ENCODE data around the gene BBS12.

BBS12 gene

DNA sequence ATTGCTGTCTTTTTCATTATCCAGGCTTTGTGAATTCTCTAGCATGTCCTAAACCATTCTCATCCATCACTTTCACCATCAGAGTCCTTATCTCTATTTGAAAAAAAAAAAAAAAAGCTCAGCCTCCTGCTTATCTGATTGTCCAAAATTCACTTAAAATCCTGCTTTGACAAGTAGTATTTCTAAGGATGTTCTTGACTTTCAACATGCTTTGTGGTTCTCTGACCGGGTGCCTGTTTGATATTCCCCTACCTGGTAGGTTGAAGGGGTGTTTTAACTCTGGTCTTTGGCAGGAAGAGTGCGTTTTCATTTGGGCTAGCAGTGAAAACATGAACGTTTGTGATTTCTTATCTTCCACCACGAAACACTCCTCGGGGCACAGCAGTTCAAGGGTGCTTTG lies 17.3 kb upstream of the BBS12 start:
- no peak for DNase-seq (ENCODE audit: low spot score)

DNA sequence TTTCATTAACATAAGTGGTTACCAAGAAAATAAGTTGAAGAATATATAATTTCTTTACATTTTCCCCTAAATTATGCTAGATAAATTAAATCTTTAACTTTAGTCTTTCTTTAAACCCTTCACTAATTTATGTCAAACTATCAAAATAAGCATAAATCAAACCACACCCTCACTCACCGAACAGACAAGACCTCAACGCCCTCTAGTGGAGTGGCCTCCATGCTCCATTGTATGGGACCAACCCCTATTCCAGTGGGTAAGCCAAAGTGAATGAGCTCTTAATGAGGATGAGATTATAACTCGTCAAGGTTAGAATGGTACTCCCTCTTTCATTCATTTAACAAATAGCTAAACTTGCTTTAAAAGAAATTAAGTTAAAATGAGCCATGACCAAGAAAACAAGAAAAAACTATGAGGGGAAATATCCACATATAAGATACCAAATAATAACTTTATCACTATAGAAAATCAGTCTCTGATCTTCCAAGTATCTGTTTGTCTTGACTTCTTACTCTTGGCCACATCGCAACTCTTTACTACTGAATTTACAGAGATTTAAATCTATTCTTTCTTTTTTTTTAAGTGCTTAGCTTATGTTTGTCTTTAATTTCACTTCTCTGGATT lies 15.6 kb upstream of the BBS12 start:
- DNase-seq (ENCODE audit: low spot score), result peak; percentile 29

DNA sequence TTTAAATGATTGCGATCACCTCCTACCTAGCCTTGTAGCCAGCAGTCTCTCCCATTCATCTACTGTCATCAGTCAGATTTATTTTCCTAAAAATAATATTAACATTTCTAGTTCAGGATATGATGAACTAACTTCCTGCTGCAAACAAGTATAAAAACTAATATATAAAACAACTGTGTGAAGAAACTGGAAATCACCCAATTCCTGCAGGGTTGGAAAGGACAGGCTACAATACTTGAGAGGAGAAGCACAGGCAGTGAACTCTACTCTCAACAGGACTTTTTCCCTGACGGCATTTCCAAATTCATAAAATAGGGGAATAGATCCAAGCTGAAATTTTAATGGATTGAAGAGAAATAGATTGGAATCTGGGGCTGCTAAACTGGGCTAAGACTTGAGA lies 14.2 kb upstream of the BBS12 start:
- no peak for DNase-seq (ENCODE audit: low spot score)

DNA sequence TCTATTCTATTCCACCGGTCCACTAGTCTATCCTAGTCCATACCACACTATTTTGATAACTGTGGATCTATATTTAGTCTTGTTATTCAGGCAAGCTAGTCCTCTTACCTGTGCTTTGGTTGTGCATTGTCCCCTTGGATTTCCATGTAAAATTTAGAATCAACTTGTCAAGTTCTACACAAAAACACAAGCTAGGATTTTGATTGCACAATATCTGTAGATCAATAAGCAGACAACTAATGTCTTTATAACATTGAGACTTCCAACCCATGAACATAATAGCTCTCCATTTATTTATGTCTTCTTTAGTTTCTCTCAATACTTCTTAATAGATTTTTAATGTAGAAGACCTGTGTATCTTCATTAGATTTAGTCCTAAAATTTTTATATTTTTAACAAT lies 10.2 kb upstream of the BBS12 start:
- DNase-seq (ENCODE audit: low spot score), result no peak

DNA sequence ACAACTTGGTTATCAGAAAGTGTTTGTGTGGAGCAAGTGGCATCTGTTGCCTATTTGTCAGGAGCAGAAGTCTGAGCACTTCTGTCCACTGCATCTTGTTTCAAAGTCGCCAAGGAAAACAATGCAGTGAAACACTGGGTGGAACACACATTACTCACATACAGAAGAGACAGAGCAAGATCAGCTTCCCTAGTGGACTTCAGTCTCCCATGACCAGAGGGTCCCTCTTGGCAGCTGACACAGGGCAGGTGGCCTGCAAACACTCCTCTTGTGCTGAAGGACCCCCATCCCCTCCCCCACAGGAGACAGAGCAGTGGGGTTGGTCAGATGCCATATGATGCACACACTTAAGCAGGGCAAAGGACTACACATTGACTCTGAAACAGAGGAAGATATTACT lies 3.6 kb upstream of the BBS12 start:
- DNase-seq (ENCODE audit: low spot score), result no peak

DNA sequence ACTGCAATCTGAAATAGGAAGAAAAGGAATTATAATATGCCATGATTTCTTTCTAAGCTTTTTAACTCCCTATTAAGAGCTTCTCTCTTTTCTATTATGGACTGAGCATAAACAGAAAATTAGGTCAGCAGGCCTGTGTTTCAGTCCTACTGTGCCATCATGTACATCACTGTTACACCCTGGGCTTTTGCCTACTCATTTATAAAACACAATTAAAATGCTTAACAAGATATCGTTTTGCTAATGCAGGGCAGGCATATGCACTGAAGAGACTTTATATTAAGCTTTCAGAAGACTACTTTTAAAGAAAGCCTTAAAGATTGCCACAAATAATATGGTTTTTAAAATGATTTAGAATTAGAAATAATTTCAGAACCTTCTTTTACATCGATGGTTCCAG lies 828 bp upstream of the BBS12 start:
- DNase-seq (ENCODE audit: low spot score), result no peak

DNA sequence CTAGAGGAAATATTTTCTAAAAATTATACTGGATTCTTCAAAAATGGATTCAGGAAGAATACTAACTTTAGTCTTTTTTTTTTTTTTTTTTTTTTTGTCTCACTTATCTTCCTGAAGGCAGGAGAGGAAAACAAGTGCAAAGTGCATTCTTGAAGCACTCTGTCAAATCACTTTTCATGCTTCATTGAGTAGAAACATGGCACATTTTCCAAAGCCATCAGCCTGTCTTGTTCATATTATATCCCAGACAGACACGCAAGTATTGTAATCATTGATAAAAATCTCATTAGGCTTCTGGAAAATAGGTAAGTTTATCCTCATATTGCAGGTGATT lies 1.2 kb downstream of the BBS12 start:
- DNase-seq (ENCODE audit: low spot score), result no peak

DNA sequence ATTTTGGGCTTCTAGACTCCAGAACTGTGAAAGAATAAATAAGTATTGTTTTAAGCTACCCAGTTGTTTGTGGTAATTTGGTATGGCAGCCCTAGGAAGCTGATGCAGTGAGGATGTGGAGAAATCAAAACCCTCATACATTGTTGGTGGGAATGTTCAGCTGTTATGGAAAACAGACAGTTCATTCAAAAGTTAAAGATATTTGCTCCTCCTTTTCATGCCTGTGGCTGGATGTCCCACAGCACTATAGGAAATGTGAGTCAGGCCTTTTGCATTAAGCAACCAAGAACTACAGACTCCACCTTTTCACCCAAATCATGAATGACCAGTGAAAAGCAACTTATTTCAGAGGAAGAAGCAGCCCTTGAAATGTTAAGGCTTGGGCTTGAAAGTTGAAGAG lies 6.7 kb downstream of the BBS12 start:
- no peak for DNase-seq (ENCODE audit: low spot score)

DNA sequence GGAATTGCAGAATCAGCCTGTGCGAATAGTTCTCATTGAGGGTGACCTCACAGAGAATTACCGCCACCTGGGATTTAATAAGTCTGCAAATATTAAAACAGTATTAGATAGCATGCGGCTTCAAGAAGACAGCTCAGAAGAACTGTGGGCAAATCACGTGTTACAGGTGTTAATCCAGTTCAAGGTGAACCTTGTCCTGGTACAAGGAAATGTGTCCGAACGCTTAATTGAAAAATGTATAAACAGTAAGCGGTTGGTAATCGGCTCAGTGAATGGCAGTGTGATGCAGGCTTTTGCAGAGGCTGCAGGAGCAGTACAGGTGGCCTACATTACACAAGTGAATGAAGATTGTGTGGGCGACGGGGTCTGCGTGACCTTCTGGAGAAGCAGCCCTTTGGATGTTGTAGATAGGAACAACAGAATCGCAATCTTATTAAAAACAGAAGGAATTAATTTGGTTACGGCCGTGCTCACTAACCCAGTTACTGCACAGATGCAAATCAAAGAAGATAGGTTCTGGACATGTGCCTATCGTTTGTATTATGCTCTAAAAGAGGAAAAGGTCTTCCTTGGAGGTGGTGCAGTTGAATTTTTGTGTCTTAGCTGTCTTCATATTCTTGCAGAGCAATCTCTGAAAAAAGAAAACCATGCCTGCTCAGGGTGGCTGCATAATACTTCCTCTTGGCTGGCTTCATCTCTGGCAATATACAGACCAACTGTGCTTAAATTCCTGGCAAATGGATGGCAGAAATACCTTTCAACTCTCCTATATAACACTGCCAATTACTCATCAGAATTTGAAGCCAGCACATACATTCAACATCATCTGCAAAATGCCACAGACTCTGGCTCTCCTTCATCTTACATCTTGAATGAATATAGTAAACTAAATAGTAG lies 10.7 kb downstream of the BBS12 start:
- DNase-seq (ENCODE audit: low spot score), result no peak

DNA sequence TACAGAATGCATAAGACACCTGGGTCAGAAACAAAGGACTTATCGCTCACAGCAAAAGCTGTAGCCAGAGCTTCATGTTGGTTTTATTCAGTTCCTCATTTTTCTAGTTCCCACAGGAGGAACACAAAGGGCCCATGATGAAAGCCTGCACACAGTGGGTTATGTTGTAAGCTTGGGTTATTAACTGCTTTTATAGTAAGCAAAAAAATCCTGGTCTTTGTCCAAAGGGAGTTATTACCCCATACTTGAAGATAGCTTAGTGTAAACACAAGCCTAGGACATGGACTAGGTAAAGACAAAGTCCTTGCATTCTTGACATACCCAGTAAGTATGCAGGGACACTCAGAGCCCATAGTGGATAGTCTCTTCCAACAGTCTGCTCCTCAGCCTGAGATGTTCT lies 11.7 kb downstream of the BBS12 start:
- no peak for DNase-seq (ENCODE audit: low spot score)

DNA sequence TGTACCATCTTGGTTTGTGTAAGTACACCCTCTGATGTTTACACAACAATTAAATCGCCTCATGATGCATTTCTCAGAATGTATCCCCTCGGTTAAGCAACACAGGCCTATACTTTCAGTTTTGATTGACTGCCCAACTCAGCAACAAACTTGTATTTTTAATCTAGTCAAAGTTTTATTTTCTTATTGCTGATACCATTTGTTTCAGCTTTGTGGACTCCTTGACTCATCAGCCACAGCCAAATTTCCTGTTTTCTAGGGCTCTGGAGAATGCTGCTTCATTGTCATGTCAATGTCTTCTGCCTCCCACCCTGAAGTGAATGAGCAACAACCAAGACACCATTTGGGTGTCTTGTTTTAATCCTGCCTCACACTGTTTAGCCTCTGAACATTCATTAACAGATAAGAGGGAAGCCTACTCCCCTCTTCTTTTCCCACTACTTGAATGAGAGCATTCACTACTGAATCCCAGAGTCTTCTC lies 14.0 kb downstream of the BBS12 start:
- DNase-seq (ENCODE audit: low spot score), result no peak

DNA sequence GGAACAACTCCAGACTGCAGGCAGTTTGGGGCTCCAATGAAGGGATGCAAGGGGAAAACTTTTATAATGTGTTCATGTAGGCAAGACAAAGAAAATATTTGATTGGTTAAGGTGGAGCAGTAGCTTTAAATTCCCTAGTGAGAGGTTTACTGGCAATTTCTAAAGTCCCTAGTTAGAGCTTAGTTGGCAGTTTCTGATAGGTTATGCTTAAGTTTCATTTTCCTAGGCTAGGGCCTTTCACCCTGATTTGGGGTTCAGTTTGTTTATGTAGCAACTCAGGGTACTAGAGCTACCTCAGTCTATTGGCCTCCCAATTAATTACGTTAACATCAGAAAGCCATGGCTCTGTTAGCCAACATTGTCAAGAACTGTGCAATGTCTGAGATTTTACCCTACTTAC lies 14.6 kb downstream of the BBS12 start:
- no peak for DNase-seq (ENCODE audit: low spot score)

DNA sequence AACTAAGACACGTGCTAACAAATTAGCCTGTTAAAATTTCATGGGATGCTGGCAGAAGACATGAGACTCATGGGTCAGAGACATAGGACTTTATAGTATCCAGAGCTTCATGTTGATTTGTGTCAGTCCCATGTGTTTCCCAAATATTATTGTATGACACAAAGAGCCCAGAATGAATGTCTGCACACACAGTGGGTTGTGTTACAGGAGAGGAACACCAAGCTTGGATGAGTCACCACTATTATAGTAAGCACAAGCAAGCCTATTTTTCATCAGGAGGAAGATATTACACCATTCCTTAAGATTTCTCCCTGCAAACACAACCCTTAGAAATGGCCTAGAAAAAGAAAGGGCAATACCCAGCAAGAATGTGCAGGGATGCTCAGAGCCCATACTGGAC lies 15.4 kb downstream of the BBS12 start:
- DNase-seq (ENCODE audit: low spot score), result no peak

DNA sequence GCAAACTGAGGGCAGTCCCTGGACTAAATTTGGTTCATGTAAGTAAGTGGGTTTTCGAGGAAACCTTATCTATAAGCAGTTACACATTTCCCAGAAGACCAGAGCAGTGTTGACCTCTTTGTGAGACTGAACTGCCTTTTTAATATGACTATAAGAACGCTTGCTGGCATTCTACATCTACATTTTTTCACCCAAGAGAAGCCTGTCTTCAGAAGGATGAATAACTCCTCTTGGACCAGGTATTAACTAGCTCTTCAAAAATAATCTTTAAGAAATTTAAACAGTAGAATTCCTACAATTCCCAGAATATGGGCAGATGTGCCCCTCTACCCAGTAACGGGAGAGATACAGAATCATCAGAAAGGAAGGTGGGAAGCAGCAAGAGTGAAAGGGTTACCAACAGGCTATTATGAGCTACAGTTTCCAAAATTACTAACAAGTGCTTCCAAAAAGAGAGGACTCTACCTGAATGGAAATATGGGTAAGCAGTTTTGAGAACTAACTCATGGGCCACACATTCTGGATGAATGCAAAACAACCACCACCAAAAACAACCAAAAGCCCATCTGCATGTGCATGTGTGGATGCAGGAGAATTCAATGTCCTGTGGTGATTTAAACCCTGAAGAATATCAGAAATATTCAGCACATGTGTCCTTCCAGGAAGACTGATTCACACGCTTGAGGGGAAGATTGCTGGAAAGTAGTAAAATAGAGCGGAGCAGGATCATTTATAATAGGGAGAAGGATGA lies 17.4 kb downstream of the BBS12 start:
- DNase-seq (ENCODE audit: low spot score), result no peak

DNA sequence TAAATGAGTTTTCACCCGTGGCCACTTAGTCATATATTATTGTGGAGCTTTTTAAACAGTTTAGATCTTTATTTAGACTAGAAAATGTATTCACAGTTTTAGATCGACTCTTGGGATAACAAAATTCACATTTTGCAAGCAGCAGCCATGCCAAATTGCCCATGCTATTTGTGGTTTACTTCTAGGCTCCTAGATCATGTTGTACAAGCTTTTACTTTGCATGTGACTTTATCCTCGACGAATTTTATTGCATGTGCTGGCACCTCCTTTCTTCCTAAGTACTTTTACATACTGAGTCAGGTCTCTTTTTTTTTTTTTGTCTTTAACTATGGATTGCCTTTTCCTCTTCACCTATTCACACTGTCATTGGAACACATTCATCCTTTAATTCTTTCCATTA lies 23.2 kb downstream of the BBS12 start:
- no peak for DNase-seq (ENCODE audit: low spot score)

DNA sequence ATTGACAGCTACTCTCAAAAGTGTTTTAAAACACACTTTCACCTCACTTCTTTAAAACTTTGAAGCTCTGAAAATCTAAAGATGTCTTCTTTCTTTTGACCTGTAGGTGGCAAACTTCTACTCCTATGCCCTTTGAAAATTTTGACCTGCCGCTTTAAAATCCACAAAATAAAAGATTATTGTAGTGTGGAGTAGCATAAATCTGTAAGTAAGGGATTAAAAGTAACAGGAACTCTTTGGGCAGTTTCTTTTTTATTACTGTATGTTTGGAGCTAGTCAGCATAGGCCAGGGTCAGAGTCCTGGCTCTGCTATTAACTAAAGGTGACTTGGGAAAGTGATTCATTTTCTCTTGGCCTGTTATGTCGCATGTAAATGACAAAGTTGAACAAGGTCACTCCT lies 25.5 kb downstream of the BBS12 start:
- no peak for DNase-seq (ENCODE audit: low spot score)

DNA sequence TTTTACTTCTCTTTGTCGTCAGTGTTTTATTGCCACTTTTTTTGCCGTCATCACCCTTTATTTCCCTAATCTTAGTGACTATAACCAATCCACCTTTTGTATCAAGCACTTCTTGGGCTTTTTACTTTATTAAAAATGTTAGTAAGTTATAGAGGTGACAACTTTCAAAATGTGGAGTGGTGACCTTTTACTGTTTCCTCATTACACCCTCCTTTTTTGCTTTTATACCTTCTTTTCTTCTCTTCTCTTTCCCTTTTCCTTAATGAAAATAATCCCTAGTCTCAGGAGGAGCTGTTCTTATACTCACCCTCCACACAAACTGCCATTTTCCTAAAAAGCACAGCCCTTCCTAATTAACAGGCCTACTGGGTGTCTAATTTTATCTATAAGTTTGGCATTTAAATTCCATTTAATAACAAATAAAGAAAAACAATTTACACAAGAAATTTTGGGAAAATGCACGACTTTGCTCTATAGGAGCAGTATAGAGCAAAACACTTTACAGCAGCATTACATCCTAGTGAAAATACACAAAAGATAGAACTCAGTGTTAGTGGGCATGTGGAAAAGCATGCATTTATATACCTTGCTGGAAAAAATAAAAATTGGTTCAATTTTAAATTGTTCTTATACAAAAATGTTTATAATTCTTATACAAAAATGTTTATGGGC lies 27.3 kb downstream of the BBS12 start:
- no peak for DNase-seq (ENCODE audit: low spot score)

DNA sequence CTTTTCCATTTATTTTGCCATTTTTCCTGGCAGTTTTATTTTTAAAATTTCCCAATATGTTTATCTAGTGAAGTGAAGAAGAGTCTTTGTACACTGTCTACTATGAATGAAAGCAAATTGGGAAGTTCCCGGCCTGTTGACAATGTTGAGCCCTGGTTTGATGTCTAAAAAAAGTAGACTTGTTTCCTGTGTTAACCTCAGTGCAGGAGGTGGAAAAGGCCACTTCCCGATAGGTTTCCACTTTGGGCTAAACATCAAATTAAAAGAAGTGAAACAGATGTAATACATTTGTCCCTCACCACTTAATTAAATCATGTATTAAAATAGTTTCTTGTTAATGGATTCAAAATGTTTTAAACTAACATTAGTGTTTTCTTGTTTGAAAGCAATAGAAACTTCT lies 30.0 kb downstream of the BBS12 start:
- DNase-seq (ENCODE audit: low spot score), result no peak

DNA sequence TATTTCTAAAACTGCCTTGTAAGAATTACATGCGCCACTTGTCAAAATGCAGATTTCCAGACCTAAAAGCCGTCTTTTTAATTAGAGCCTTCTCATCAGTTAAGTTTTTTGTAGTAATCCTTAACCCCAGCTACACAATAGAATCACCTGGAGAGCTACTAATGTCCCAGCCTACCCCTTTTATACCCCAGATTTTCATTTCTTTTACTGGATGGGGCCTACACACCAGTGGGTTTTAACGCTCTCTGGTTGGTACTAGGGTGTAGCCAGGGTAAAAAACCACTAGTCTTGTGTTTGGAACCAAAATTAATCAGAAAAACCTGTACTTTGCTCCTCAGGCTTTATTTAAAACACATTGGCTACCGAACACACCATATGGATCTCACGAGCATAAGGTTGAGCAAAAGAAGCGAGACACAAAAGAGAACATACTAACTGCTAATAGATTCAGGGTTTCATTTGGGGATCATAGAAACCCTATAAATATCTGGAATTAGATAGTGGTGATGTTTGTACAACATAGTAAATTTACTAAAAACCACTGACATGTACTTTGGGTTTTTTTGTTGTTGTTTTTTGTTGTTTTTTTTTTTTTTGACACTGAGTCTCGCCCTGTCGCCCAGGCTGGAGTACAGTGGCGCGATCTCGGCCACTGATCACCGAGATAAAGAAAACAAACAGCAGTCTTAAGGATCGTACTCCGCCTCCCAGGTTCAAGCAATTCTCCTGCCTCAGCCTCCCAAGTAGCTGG lies 30.6 kb downstream of the BBS12 start:
- DNase-seq (ENCODE audit: low spot score), result no peak

DNA sequence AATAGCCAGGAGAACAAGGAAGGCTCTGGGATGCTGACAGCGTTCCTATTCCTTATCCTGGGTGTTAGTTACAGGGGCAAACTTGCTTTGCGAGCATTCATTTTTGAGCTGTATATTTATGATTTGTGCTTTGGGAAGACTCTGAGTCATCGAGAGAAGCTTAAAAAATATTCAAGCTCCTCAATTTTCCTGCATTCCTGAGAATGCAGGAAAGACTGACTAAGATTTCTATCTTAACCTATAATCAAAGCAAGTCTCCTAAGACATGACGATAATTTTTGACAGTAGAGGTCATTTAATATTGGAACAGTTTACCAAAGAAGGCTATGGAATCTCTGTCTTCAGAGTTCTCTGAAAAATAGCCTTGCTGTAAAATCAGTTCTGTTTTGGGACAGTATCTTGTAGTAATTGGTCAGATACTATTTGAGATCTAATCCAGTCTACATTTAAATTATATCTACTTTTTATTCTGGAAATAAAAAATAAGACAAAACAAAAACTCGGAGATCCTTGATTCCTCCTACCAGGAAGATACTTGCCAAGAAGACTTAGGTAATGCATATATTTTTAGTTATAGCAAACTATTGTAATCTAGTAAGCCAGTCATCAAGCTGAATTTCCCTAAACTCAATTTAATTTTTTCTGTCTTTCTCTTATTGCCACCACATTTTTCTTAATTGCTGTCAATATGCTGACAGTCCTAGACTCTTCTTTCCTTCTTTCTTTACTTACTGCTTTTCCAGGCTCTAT lies 31.7 kb downstream of the BBS12 start:
- no peak for DNase-seq (ENCODE audit: low spot score)

DNA sequence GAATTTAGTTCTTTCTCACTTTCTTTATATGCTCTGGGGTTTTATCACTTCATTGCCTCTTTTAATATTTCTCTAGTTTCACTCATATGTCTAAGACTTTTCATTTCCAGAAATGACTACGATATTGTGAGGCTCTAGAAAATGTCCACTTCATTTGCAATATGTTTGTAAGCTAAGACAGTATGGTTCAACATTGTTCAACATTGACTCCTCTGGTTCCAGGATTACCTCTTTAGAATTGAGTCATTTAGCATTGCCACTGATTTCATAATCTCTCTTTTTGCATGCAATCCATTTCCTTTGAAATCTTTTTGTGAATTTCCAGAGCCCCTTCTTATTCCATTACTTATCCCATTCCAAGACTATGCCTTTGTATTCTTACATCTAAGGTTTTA lies 32.3 kb downstream of the BBS12 start:
- DNase-seq (ENCODE audit: low spot score), result no peak

All from HuH-7.5 (cell line).